GM18867 (cell line): Measurements from ENCODE around the gene LAIR1.

Experiments
- ATAC-seq: cut with Tn5 transposase; IDR thresholded peaks from one replicate; pipeline ENCODE4 v1.9.1; 2021; ENCODE audit warnings: mild to moderate bottlenecking, moderate library complexity; ENCODE audit not compliant: unreplicated experiment

Gene LAIR1

DNA sequence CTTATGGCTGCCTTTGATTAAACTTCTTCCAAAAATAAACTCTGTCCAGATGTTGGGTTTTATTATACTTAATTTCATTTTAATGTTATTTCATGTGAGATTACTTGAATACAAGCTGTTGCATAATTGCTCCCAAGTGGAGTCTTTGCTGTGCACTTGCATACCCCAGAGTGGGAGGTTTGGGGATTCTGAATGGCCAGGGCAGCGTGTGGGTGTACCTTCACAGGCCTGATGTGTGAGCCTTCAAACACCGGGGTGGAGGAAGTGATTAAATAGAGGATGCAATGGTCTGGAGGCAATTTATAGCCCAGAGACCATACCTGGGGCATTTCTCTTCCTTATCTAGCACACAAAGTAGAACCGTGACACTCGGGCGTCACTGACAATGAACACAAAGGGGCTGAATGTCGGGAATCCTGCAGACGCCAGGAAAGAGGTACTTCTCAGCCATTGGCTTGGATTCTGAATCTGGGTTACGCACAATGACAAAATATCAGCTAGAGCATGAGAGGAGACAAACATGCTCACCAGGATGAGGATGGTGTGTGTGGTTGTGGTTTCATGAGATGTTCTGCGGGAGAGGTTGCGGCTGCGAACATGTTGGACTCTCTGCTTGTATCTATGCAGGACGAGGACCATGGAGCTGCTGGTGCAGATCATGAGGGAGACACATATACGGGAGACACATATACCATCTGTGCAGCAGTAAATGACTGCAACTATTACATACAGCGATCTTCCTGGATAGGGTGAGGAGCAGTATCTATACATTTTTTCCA is 44.6 kb downstream of the LAIR1 start:
- ATAC-seq, result no peak

DNA sequence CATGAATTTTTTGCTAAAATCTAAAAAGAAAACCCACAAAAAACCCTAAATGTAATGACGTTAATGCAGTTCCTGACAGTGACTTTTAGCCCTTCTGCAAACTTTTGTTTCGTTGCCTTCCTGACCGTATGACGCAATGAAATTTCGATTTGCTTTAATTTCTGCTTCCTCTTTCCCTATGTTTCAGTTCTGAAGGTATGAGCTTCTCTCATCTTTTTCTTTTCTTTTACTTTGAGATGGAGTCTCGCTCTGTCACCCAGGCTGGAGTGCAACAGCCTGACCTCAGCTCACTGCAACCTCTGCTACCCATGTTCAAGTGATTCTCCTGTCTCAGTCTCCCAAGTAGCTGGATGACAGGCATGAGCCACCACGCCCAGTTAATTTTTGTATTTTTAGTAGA is 45.7 kb downstream of the LAIR1 start:
- ATAC-seq, result no peak

- no peak for ATAC-seq
Measured at GRCh38 chr19:54317965-54318240, 46.8 kb downstream of the LAIR1 start.

GRCh38 chr19:54317108-54317964 is 47.4 kb downstream of the LAIR1 start:
- ATAC-seq, result no peak

GRCh38 chr19:54316746-54317107 is 48.0 kb downstream of the LAIR1 start:
- no peak for ATAC-seq

- no peak for ATAC-seq
Measured at GRCh38 chr19:54315956-54316355, 48.8 kb downstream of the LAIR1 start.

- no peak for ATAC-seq
Measured at GRCh38 chr19:54312436-54313377, 52.0 kb downstream of the LAIR1 start, which contains the start of gene LILRA5. Gene LILRA5 (minus strand): TSS chr19:54313166. CDS start chr19:54313019, 147 bp downstream.

- no peak for ATAC-seq
Measured at GRCh38 chr19:54312011-54312410, 52.7 kb downstream of the LAIR1 start.

DNA sequence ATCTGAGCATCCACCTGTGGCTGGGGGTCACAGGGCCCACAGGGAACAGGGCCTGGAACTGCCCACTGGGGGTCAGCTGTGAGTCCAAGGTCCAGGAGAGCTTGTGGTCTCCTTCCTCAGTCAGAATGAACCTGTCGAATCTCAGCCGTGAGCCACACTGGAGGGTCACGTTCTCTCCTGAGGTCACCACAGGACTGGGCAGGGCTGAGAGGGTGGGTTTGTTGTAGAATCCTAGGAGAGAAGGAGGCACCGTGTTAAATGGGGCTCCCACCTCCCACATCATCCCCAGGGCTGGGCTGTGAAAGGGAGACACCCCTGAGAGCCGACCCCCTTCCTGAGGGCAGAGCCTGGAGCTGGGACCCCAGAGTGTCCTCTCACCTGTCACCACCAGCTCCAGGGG is 53.2 kb downstream of the LAIR1 start:
- ATAC-seq, result no peak

- no peak for ATAC-seq
Measured at GRCh38 chr19:54310543-54310942, 54.2 kb downstream of the LAIR1 start.

DNA sequence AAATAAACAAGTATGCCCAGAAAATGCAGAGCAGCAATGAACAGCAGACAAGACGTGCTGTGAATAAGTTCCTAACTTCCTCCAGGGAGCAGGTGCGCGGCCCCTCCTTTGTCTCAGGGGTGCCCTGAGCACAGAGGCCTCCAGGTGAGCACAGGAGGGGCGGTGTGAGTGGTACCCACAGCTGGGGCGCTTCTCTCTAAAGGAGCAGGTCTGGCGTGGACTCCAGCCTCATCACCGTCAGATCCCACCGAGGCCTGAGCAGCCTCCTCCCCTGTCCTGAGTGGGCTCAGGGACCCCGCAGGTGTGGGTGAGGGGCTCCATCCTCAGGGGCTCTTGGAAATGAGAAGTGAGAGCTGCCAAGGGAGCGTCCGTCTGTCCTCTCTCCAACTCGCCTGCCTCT is 54.9 kb downstream of the LAIR1 start:
- no peak for ATAC-seq

- no peak for ATAC-seq
Measured at GRCh38 chr19:54307389-54308020, 57.2 kb downstream of the LAIR1 start.

DNA sequence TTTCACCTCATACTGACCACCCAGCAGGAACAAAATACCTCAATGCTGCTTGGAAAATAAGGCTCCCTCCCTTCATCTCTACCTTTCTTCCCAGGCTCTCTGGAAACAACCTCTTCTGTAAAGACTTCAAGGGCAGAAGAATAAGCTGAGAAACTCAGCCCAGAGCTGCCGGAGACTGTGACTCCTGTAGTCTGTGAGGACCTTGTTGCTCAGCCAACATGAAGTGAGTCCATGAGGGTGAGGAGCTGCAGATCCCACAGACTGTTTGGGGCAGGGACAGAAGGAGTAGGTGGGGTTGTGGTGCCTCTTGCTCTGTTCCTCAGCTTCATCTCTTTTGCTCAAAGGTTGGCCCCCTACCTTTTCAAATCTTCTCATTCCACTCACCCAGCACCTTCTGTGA is 59.6 kb downstream of the LAIR1 start:
- ATAC-seq, result no peak

GRCh38 chr19:54302257-54302656 is 62.5 kb downstream of the LAIR1 start:
- no peak for ATAC-seq
